DMS153 (cell line): ENCODE data around the gene GRM5.
"Not testable (repeated sequence)": the region's sequence is repeated elsewhere in the genome, so short reads cannot be mapped to it uniquely, and the experiment has no call there.

Experiments used
- DNase-seq: peaks from one replicate; lab custom pipeline; 2025; lab: John Stamatoyannopoulos, UW

Gene GRM5

GRCh38 chr11:88972210-88972609, 93.6 kb downstream of the GRM5 start:
- no peak for DNase-seq

- DNase-seq, result not testable (repeated sequence)
Measured at GRCh38 chr11:88961621-88962020, 104.2 kb downstream of the GRM5 start.

GRCh38 chr11:88959857-88960256, 105.9 kb downstream of the GRM5 start:
- DNase-seq, result not testable (repeated sequence)

GRCh38 chr11:88950975-88951374, 114.8 kb downstream of the GRM5 start:
- no peak for DNase-seq

GRCh38 chr11:88948908-88949307, 116.9 kb downstream of the GRM5 start:
- not testable (repeated sequence) for DNase-seq

GRCh38 chr11:88947843-88948572, 117.8 kb downstream of the GRM5 start:
- DNase-seq, result not testable (repeated sequence)

- DNase-seq, result not testable (repeated sequence)
Measured at GRCh38 chr11:88929665-88930064, 136.1 kb downstream of the GRM5 start.

- DNase-seq, result not testable (repeated sequence)
Measured at GRCh38 chr11:88917065-88917464, 148.7 kb downstream of the GRM5 start.

- no peak for DNase-seq
Measured at GRCh38 chr11:88909500-88909899, 156.3 kb downstream of the GRM5 start.

GRCh38 chr11:88901436-88901835, 164.3 kb downstream of the GRM5 start:
- DNase-seq, result not testable (repeated sequence)

- not testable (repeated sequence) for DNase-seq
Measured at GRCh38 chr11:88888855-88889254, 176.9 kb downstream of the GRM5 start.

GRCh38 chr11:88886796-88887195, 179.0 kb downstream of the GRM5 start:
- no peak for DNase-seq

- not testable (repeated sequence) for DNase-seq
Measured at GRCh38 chr11:88882800-88883199, 183.0 kb downstream of the GRM5 start.

- DNase-seq, result no peak
Measured at GRCh38 chr11:88861618-88862017, 204.2 kb downstream of the GRM5 start.

- DNase-seq, result not testable (repeated sequence)
Measured at GRCh38 chr11:88860431-88860830, 205.4 kb downstream of the GRM5 start.

GRCh38 chr11:88853963-88854362, 211.8 kb downstream of the GRM5 start:
- DNase-seq, result not testable (repeated sequence)

GRCh38 chr11:88851547-88851946, 214.2 kb downstream of the GRM5 start:
- DNase-seq, result not testable (repeated sequence)

- not testable (repeated sequence) for DNase-seq
Measured at GRCh38 chr11:88849773-88850172, 216.0 kb downstream of the GRM5 start.

GRCh38 chr11:88849368-88849767, 216.4 kb downstream of the GRM5 start:
- DNase-seq, result no peak

GRCh38 chr11:88846266-88846665, 219.5 kb downstream of the GRM5 start:
- DNase-seq, result not testable (repeated sequence)

- DNase-seq, result not testable (repeated sequence)
Measured at GRCh38 chr11:88844941-88845340, 220.8 kb downstream of the GRM5 start.

GRCh38 chr11:88843766-88844426, 221.9 kb downstream of the GRM5 start:
- DNase-seq, result not testable (repeated sequence)

- DNase-seq, result not testable (repeated sequence)
Measured at GRCh38 chr11:88838139-88838538, 227.6 kb downstream of the GRM5 start.
